Breast epithelium (tissue), 4 donors: ENCODE measurements around the gene TRAPPC3. TPM values are rescaled to one million over a fixed set of nuclear protein-coding genes. Genes with fewer than 3 reads are reported as not detected.

Experiments
- DNase-seq, 2 donors: peaks; one replicate each; pipeline ENCODE4 v3.0.0-alpha.2; 2019; ENCODE audit warnings: low spot score in 2 of 2
- H3K27ac ChIP-seq, 2 donors: fragments of 200-600 bp; sonication (generic) in 1 of 2; one replicate each; pipeline ENCODE4 v1.5.1; 2016 to 2019; ENCODE audit warnings: mild to moderate bottlenecking in 1 of 2
- H3K27me3 ChIP-seq, 2 donors: fragments of 200-600 bp; sonication (generic) in 1 of 2; one replicate each; pipeline versions ENCODE4 v1.5.1 to v1.6.0; 2017 to 2019; ENCODE audit warnings: control low read depth in 1 of 2, mild to moderate bottlenecking in 1 of 2
- H3K36me3 ChIP-seq: fragments of 200-600 bp; one replicate; pipeline ENCODE4 v1.5.1; 2019
- H3K4me1 ChIP-seq, 2 donors: fragments of 200-600 bp; sonication (generic); one replicate each; pipeline ENCODE4 v1.5.1; 2016 to 2019; ENCODE audit warnings: control low read depth in 1 of 2
- H3K4me3 ChIP-seq, 3 donors: fragments of 200-600 bp; sonication (generic); 1 replicate in 2 of 3; 2 replicates in 1 of 3; pipeline ENCODE4 v1.5.1; 2016 to 2019; ENCODE audit warnings: mild to moderate bottlenecking in 3 of 3, moderate library complexity in 2 of 3
- H3K9me3 ChIP-seq, 2 donors: fragments of 200-600 bp; sonication (generic) in 1 of 2; one replicate each; pipeline ENCODE4 v1.5.1; 2016 to 2019; ENCODE audit warnings: control low read depth in 1 of 2
- POLR2A ChIP-seq: fragments of 450-650 bp; IDR thresholded peaks from one replicate; pipeline ENCODE4 v1.6.1; 2016; ENCODE audit warnings: antibody characterized with exemption, mild to moderate bottlenecking, moderate library complexity
- POLR2AphosphoS5 ChIP-seq, 3 donors: sonication (generic); formaldehyde crosslinking; IDR thresholded peaks; one replicate each; pipeline ENCODE4 v1.6.1; 2017; ENCODE audit warnings: antibody characterized with exemption in 3 of 3
- intact Hi-C: fragments of 100-400 bp; cut with DNase I; formaldehyde crosslinking; loops from one replicate; pipeline ENCODE4 v1.15.1; 2023; ENCODE audit warnings: low total_unique reads
- total RNA-seq, 3 donors: library from RNA; depleted of rRNA; stranded (reverse); fragments of >200 nt; gene quantifications; one replicate each; pipeline ENCODE4 v1.1.0, GENCODE V29; 2016
- TF ChIP-seq, protein P1 (sequence below), 3 donors: fragments of 450-650 bp; IDR thresholded peaks; one replicate each; pipeline ENCODE4 v1.5.1; 2016 to 2017; ENCODE audit warnings: antibody characterized with exemption in 3 of 3, mild to moderate bottlenecking in 3 of 3, moderate library complexity in 3 of 3

Gene TRAPPC3
- total RNA-seq, 3 donors from 2014 or later = 107 to 118 (median 116) TPM

DNA sequence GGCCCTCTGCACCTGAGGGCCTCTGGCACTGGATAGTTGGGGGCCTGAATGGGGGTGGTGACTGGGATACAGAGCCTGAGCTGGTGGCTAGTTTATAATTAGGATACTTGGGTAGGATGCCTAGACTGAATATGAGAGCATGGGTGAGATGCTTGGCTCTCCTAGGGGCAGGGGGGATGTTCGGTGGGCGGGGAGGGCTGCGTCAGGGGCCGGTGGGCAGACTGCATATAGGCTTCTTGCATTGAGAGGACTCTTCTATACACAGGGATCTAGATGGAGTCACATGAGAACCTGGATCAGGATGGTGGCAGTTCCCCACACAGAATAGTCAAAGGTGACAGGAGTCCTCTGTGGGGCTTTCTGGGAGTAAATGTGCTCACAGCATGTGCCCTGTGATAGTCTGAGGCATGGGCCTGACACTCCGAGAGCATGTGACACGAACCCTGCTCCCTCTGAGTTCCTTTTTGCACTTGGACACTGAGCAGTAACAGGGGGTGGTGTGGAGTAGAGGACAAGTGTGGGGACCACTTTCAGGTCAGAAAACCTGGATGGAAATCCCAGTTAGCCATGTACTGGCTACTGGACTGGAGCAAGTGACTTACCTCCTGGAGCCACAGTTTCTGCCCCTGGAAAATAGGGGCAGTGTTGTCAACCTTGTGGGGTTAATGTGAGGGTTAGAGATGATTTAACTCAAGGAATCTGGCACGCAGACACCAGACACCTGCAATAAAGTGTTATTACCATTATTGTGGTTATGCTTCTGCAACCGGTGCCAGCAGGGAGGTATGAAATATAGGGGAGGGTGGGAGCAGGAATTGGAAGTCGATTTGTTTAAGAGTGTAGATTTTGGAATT, 8.9 kb upstream of the TRAPPC3 start:
- intact Hi-C loops = no loop called here
- H3K4me1 ChIP-seq = peaks cover 34 to 53% of the 10 kb centered on the region in 2 donors
- no peak for DNase-seq
- TF ChIP-seq POLR2AphosphoS5 (IDR thresholded peaks at IDR 0.05) (no peak), POLR2A (no peak)
- TF ChIP-seq, protein P1, sequence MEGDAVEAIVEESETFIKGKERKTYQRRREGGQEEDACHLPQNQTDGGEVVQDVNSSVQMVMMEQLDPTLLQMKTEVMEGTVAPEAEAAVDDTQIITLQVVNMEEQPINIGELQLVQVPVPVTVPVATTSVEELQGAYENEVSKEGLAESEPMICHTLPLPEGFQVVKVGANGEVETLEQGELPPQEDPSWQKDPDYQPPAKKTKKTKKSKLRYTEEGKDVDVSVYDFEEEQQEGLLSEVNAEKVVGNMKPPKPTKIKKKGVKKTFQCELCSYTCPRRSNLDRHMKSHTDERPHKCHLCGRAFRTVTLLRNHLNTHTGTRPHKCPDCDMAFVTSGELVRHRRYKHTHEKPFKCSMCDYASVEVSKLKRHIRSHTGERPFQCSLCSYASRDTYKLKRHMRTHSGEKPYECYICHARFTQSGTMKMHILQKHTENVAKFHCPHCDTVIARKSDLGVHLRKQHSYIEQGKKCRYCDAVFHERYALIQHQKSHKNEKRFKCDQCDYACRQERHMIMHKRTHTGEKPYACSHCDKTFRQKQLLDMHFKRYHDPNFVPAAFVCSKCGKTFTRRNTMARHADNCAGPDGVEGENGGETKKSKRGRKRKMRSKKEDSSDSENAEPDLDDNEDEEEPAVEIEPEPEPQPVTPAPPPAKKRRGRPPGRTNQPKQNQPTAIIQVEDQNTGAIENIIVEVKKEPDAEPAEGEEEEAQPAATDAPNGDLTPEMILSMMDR (IDR thresholded peaks at IDR 0.05) = no peak
- H3K27ac ChIP-seq = peak overlapping the region; percentile 93 to 100
- no peaks in the 10 kb centered on the region for H3K27me3 ChIP-seq
- peak overlapping the region; percentile 67 to 91 (median 85) for H3K4me3 ChIP-seq
- no peaks in the 10 kb centered on the region for H3K36me3 ChIP-seq
- no peaks in the 10 kb centered on the region for H3K9me3 ChIP-seq

DNA sequence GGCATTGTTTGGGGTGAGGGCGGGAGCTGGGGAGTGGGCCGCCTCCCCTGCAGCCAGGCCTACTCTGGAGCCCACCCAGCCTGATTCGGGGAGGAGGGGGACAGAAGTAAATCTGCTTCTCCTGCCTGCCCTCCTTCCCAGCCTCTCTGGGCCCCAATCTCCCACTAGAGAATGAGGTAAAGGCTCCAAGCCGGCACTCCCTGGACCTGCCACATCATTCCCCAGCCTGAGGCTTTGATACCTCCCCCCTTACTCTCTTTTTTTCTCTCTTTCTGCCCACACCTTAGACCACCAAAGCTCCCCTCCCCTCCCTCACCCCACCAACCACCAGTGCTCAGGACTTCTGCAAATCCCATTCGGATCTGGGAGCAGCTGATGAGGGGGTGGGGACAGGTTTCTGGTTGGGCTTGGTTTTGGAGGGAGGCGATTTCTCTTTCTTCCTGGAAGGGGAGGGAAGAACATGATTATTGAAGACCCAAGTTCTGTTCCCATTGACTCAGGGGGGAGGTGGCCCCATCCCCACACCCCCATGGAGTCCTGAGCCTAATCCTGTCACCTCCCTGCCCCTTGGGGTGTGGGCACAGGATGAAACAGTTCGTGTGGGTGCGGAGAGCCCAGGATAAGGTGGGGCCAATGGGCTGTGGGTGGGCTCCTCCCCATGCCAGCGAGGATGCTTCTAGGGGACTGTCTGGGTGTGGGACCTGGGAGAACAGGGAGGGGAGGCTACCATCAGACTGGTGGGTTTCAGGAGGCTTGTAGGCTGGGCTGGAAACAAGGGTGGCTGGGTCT, 8.0 kb upstream of the TRAPPC3 start:
- peak overlapping the region; percentile 67 to 91 (median 85) for H3K4me3 ChIP-seq
- peak overlapping the region; percentile 93 to 100 for H3K27ac ChIP-seq
- H3K36me3 ChIP-seq = no peaks in the 10 kb centered on the region
- no peaks in the 10 kb centered on the region for H3K9me3 ChIP-seq
- peaks cover 30 to 50% of the 10 kb centered on the region in 2 donors for H3K4me1 ChIP-seq
- TF ChIP-seq POLR2AphosphoS5 (IDR thresholded peaks at IDR 0.05) (no peak), POLR2A (no peak)
- TF ChIP-seq, protein P1 (IDR thresholded peaks at IDR 0.05) = no peak
- H3K27me3 ChIP-seq = no peaks in the 10 kb centered on the region
- DNase-seq = peak in 1 of 2 donors; percentile 50
- intact Hi-C loops = no loop called here

DNA sequence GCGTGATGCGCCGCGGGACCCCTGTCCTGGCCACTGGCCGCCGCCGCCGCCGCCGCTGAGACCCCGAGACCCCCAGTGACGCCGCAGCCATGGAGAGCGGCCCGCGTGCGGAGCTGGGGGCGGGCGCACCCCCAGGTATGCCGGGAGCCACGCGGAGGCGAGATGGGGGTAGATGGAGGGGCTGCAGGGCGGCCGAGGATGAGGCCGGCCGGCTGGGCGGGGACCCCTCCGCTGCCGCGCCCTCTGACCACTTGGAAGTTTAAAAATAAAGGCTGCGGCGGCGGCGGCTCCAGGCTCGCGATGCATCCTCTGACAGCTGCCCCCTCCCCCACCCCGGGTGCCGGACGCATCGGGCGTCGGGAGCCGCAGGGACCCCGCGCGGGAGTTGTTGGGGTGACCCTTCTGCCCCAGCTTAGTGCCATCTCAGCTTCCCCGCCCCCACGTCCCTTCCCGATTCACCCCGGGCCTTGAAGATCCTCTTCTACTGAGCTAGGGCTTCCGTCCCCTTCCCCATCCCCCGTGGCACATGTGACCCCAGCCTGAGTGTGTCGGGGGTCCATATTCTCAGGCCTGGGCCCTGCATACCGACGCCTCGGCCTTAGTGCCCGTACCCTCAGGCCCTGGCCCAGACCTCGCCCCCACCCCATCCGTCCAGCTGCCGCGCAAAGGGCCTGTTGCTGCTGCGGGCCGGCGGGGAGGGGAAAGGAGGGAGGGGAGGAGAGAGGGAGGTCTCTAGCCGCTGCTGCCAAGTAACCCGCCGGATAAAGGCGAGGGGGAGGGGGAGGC, 7.2 kb upstream of the TRAPPC3 start:
- DNase-seq = peak in 1 of 2 donors; percentile 59
- peaks cover 27 to 49% of the 10 kb centered on the region in 2 donors for H3K4me1 ChIP-seq
- no peaks in the 10 kb centered on the region for H3K36me3 ChIP-seq
- H3K9me3 ChIP-seq = no peaks in the 10 kb centered on the region
- H3K4me3 ChIP-seq = peak overlapping the region; percentile 67 to 91 (median 85)
- no peaks in the 10 kb centered on the region for H3K27me3 ChIP-seq
- H3K27ac ChIP-seq = peak overlapping the region; percentile 93 to 100
- TF ChIP-seq POLR2A (peak; percentile 12), POLR2AphosphoS5 (IDR thresholded peaks at IDR 0.05) (peak in 2 of 3 donors; percentile 50 to 52)
- TF ChIP-seq, protein P1 (IDR thresholded peaks at IDR 0.05) = no peak
- intact Hi-C loops = no loop called here

DNA sequence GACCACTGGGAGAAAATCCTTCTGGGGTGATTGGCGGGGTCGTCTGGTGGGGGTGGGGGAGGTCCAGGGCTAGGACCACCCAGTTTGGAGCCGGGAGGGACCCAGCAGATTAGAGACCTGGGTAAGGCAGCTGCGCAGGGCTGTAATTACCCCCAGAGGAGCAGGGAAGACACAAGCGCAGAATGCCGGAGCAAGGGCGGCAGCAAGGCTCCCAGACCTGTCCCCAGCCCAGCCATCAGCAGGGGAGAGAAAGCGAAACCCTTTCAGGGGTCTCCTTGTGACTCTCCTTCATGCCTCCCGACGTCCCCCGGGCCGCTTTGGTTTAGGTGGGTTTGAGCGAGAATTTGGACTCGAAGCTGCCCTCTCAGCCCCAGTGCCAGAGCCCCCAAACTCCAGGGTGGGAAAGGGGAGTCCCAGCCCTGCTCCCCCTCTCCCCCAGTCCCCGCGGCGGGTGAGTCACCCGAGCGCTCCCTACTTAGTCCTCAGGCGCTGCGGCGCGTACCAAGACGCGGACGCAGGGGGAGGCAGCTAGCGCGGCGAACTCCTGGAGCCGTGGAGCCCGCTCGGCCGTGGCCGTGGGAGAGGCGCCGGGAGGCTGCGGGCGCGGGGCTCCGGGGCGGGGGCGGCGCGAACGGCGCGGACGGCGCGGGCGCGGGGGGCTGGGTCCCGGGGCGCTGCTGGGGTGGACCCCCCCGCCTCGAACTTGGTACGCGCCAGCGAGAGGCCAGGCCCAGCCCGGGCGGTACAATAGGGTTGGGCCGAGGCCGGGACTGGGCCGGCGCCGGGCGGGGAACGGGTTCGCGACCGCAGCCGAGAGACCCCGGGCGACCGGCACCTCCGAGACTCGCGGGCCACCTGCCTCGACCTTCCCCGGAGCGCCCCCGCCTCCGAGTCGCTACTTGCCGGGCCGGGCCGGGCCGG, 6.4 kb upstream of the TRAPPC3 start, which contains the start of gene MAP7D1:
TSS of gene MAP7D1 (plus strand) at position 753 of the 921 bp plus-strand sequence. CDS start 258 bp downstream, outside the sequence.
- intact Hi-C loops = no loop called here
- Histone ChIP-seq H3K9me3 (no peaks in the 10 kb centered on the region), H3K27ac (peak within 1 kb of the TSS; percentile 93 to 100), H3K36me3 (no peaks in the 10 kb centered on the region), H3K4me3 (peak within 1 kb of the TSS; percentile 67 to 91 (median 85)), H3K4me1 (peaks cover 22 to 46% of the 10 kb centered on the region in 2 donors), H3K27me3 (no peaks in the 10 kb centered on the region)
- TF ChIP-seq, protein P1 (IDR thresholded peaks at IDR 0.05) = no peak
- TF ChIP-seq POLR2AphosphoS5 (IDR thresholded peaks at IDR 0.05) (peak; percentile 77 to 91 (median 86)), POLR2A (peak; percentile 67)
- peak; percentile 82 to 85 for DNase-seq
